Gastroesophageal sphincter (tissue), 3 donors: ENCODE measurements around the gene B4GALT2.
A peak's percentile ranks its signal among the peaks of the same experiment; 100 is the strongest.

Experiments used
- CTCF ChIP-seq, 4 experiments: fragments of 200-600 bp in 2 of 4; fragments of 450-650 bp in 2 of 4; sonication (generic) in 1 of 4; IDR thresholded peaks; one replicate each; pipeline ENCODE4 v1.5.1; 2017 to 2019; ENCODE audit warnings: antibody characterized with exemption in 4 of 4, mild to moderate bottlenecking in 2 of 4, moderate library complexity in 2 of 4
- EP300 ChIP-seq: sonication (generic); formaldehyde crosslinking; IDR thresholded peaks from one replicate; pipeline ENCODE4 v1.6.1; 2017; ENCODE audit warnings: antibody characterized with exemption, mild to moderate bottlenecking
- POLR2A ChIP-seq, 2 donors: fragments of 450-650 bp; IDR thresholded peaks; one replicate each; pipeline ENCODE4 v1.6.1; 2017; ENCODE audit warnings: antibody characterized with exemption in 2 of 2, mild to moderate bottlenecking in 2 of 2, moderate library complexity in 1 of 2
- POLR2AphosphoS5 ChIP-seq: sonication (generic); formaldehyde crosslinking; IDR thresholded peaks from one replicate; pipeline ENCODE4 v1.6.1; 2017; ENCODE audit warnings: antibody characterized with exemption

- no peak for TF ChIP-seq POLR2A (IDR thresholded peaks at IDR 0.05)
- TF ChIP-seq CTCF (IDR thresholded peaks at IDR 0.05): peak in 3 of 4 experiments; percentile 70 to 82 (median 76)
- TF ChIP-seq POLR2AphosphoS5: peak; percentile 23
- TF ChIP-seq EP300: no peak
Observed at GRCh38 chr1:44036409-44037139, 57.6 kb downstream of the B4GALT2 start.
